HFF-Myc (cell line): ENCODE results near the gene SLC25A29.

Source experiments
- DNase-seq: peaks from one replicate; pipeline ENCODE4 v3.0.0-alpha.2; 2011; ENCODE audit warnings: low read depth; ENCODE audit errors: extremely low read depth
- H3K4me3 ChIP-seq: replicated peaks from 2 replicates; pipeline ENCODE4 v1.5.1; 2011; ENCODE audit warnings: low read depth, mild to moderate bottlenecking, control low read depth, low read length
- CTCF ChIP-seq: IDR thresholded peaks from 2 replicates; pipeline ENCODE4 v1.5.1; 2012; ENCODE audit warnings: mild to moderate bottlenecking, low read depth, low read length, control low read depth; ENCODE audit errors: missing control alignments

Gene SLC25A29

GRCh38 chr14:100332071-100332639, 25.9 kb upstream of the SLC25A29 start:
- no peak for TF ChIP-seq CTCF
- no peak overlapping the region for H3K4me3 ChIP-seq
- DNase-seq: no peak

- no peak for TF ChIP-seq CTCF
- no peak overlapping the region for H3K4me3 ChIP-seq
- no peak for DNase-seq
Observed at GRCh38 chr14:100330388-100330931, 24.2 kb upstream of the SLC25A29 start.

DNA sequence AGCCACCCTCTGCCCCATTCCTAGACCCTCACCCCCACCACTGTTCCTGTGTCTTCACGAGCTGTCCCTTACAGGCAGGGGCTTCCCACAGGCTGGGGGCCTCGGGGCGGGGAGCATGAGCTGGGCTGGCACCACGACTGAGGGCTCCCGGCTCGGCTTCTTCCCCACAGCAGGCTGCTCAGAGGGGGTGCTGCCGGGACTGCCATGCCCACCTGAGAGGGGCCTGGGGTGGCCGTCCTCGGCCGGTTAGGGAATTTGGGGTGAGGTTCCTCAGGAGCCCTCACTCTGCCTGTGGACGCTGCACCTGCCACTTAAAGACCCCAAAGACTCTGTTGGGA, 23.7 kb upstream of the SLC25A29 start:
- TF ChIP-seq CTCF: no peak
- no peak for DNase-seq
- no peak overlapping the region for H3K4me3 ChIP-seq

GRCh38 chr14:100329233-100330006, 23.2 kb upstream of the SLC25A29 start:
- no peak for DNase-seq
- H3K4me3 ChIP-seq: no peak overlapping the region
- TF ChIP-seq CTCF: no peak

DNA sequence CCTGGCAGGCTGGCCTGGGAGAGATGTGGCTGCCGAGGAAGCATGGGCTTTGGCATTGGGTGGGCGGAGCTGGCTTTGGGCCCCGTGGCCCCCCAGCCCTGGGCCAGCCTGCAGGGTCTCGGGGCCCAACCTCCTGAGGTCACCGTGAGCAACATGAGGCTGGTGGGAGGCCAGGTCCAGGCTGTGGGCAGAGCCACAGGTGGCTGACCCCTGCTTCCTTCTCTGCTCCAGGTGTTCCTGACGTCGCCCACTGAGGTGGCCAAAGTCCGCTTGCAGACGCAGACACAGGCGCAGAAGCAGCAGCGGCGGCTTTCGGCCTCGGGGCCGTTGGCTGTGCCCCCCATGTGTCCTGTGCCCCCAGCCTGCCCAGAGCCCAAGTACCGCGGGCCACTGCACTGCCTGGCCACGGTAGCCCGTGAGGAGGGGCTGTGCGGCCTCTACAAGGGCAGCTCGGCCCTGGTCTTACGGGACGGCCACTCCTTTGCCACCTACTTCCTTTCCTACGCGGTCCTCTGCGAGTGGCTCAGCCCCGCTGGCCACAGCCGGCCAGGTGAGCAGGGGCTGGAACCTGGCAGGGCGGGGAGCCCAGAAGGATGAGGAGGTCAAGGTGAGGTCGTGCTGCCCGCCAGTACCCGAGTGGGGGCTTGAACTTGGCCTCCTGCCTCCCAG, 22.4 kb upstream of the SLC25A29 start:
- no peak for DNase-seq
- H3K4me3 ChIP-seq: no peak overlapping the region
- TF ChIP-seq CTCF: no peak

DNA sequence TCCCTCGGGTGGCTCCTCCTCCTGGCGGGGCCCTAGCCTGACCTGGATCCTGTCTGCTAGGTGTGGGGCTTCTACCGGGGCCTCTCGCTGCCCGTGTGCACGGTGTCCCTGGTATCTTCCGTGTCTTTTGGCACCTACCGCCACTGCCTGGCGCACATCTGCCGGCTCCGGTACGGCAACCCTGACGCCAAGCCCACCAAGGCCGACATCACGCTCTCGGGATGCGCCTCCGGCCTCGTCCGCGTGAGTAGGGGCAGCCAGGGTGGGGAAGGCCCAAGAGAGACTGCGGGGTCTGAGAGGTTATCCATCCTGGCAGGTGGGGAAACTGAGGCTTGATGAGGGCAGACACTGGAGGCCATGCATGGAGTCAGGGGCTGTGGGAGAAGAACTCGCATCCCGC, 20.9 kb upstream of the SLC25A29 start:
- TF ChIP-seq CTCF: no peak
- DNase-seq: no peak
- no peak overlapping the region for H3K4me3 ChIP-seq
